NCI-H2107 treated with DMSO at 0.1 percent for 48 hours (cell line): ENCODE results near the gene ZNF445.
"Not testable (repeated sequence)": the region's sequence is repeated elsewhere in the genome, so short reads cannot be mapped to it uniquely, and the experiment has no call there.

ENCODE experiments used
- DNase-seq: peaks from one replicate; lab custom pipeline; 2025; ENCODE audit not compliant: unreplicated experiment; lab: John Stamatoyannopoulos, UW

ZNF445 gene

GRCh38 chr3:44476963-44477311 lies 533 bp downstream of the ZNF445 start:
- DNase-seq: no peak

- no peak for DNase-seq
Observed at GRCh38 chr3:44476181-44476611, 1.3 kb downstream of the ZNF445 start.

- not testable (repeated sequence) for DNase-seq
Observed at GRCh38 chr3:44474886-44475285, 2.6 kb downstream of the ZNF445 start.

GRCh38 chr3:44470430-44470829 lies 7.0 kb downstream of the ZNF445 start:
- no peak for DNase-seq

GRCh38 chr3:44469914-44470313 lies 7.6 kb downstream of the ZNF445 start:
- DNase-seq: no peak

- no peak for DNase-seq
Observed at GRCh38 chr3:44468572-44469520, 8.6 kb downstream of the ZNF445 start.

- DNase-seq: not testable (repeated sequence)
Observed at GRCh38 chr3:44468099-44468537, 9.4 kb downstream of the ZNF445 start.

GRCh38 chr3:44467241-44467640 lies 10.2 kb downstream of the ZNF445 start:
- no peak for DNase-seq

GRCh38 chr3:44464920-44465319 lies 12.6 kb downstream of the ZNF445 start:
- DNase-seq: not testable (repeated sequence)

GRCh38 chr3:44464509-44464908 lies 13.0 kb downstream of the ZNF445 start:
- DNase-seq: no peak

- DNase-seq: not testable (repeated sequence)
Observed at GRCh38 chr3:44460050-44460449, 17.4 kb downstream of the ZNF445 start.

- no peak for DNase-seq
Observed at GRCh38 chr3:44455318-44455717, 22.2 kb downstream of the ZNF445 start.

- DNase-seq: no peak
Observed at GRCh38 chr3:44454258-44454657, 23.2 kb downstream of the ZNF445 start.

GRCh38 chr3:44451441-44451840 lies 26.0 kb downstream of the ZNF445 start:
- DNase-seq: no peak

GRCh38 chr3:44446929-44447328 lies 30.5 kb downstream of the ZNF445 start:
- DNase-seq: no peak

GRCh38 chr3:44445786-44446185 lies 31.7 kb downstream of the ZNF445 start:
- DNase-seq: no peak

GRCh38 chr3:44444896-44445691 lies 32.4 kb downstream of the ZNF445 start:
- DNase-seq: no peak

GRCh38 chr3:44444437-44444836 lies 33.0 kb downstream of the ZNF445 start:
- DNase-seq: no peak

GRCh38 chr3:44442596-44443309 lies 34.7 kb downstream of the ZNF445 start:
- no peak for DNase-seq

- no peak for DNase-seq
Observed at GRCh38 chr3:44439499-44440295, 37.8 kb downstream of the ZNF445 start.
